GM12872 (cell line): Measurements from ENCODE around the gene UNC79.

Source experiments
- TF ChIP-seq, protein P1 (sequence below): IDR thresholded peaks from 3 replicates; pipeline ENCODE4 v1.5.1; 2011; ENCODE audit warnings: low read depth, mild to moderate bottlenecking, low read length, moderate library complexity; ENCODE audit not compliant: insufficient read depth

UNC79 gene

GRCh38 chr14:93725002-93725582 is 294.4 kb downstream of the UNC79 start:
- TF ChIP-seq, protein P1, sequence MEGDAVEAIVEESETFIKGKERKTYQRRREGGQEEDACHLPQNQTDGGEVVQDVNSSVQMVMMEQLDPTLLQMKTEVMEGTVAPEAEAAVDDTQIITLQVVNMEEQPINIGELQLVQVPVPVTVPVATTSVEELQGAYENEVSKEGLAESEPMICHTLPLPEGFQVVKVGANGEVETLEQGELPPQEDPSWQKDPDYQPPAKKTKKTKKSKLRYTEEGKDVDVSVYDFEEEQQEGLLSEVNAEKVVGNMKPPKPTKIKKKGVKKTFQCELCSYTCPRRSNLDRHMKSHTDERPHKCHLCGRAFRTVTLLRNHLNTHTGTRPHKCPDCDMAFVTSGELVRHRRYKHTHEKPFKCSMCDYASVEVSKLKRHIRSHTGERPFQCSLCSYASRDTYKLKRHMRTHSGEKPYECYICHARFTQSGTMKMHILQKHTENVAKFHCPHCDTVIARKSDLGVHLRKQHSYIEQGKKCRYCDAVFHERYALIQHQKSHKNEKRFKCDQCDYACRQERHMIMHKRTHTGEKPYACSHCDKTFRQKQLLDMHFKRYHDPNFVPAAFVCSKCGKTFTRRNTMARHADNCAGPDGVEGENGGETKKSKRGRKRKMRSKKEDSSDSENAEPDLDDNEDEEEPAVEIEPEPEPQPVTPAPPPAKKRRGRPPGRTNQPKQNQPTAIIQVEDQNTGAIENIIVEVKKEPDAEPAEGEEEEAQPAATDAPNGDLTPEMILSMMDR: no peak

- TF ChIP-seq, protein P1: no peak
Measured at GRCh38 chr14:93725993-93726392, 295.3 kb downstream of the UNC79 start.

- TF ChIP-seq, protein P1: no peak
Measured at GRCh38 chr14:93727039-93727740, 296.5 kb downstream of the UNC79 start.

GRCh38 chr14:93727917-93728650 is 297.3 kb downstream of the UNC79 start:
- TF ChIP-seq, protein P1: no peak

GRCh38 chr14:93728651-93729016 is 297.9 kb downstream of the UNC79 start:
- TF ChIP-seq, protein P1: no peak

DNA sequence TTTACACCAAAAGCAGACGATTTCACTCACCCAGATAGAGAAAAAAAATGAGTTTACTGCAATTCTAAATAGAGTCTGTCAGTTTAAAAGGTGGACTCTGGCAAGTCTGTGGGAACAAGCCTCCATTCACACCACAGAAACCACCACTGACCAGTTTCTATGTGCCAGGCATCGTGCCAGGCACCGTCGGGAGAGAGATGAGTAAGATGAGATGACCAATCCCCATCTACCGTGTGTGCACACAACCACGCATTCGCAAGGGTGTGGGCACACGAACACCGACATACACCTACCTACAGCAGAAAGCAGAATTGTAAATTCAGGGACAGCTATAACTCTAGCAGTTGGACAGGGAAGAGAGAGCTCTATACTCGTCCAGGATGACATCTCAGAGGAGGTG is 299.3 kb downstream of the UNC79 start:
- TF ChIP-seq, protein P1: no peak

GRCh38 chr14:93731753-93732152 is 301.0 kb downstream of the UNC79 start:
- TF ChIP-seq, protein P1: no peak
